ENCODE data around the gene GPR61. TPM values are rescaled to one million over a fixed set of nuclear protein-coding genes. Genes with fewer than 3 reads are reported as not detected.

Gene GPR61
- polyA plus RNA-seq, 1 donor (not counting 4 experiments of a cell fraction or from before 2014, with no cell fraction given): not detected

GRCh38 chr1:109559995-109560394 is 20.3 kb downstream of the GPR61 start:
- H3K4me3 ChIP-seq (ENCODE audit: control insufficient read depth in 2 of 3, extremely low read depth in 1 of 3, insufficient read depth in 2 of 3, low read depth in 1 of 3, low read length in 3 of 3): no peak overlapping the region
- dilution Hi-C loops (cut with MboI; ENCODE audit: extremely low pct_ligation_motif_present, low sequenced_read_pairs): no loop called here
- FAIRE-seq (no peak), DNase-seq (ENCODE audit: low read depth, low spot score) (no peak)
- no peaks in the 10 kb centered on the region for H3K36me3 ChIP-seq (ENCODE audit: control insufficient read depth in 2 of 2, extremely low read depth in 1 of 2, insufficient read depth in 2 of 2, low read length in 2 of 2)
- no peaks in the 10 kb centered on the region for H3K9me1 ChIP-seq (ENCODE audit: control insufficient read depth, extremely low read depth, insufficient read depth, low read length)
- no peaks in the 10 kb centered on the region for H3K9me3 ChIP-seq (ENCODE audit: control insufficient read depth, low read depth, low read length)
- H2AFZ ChIP-seq (ENCODE audit: control insufficient read depth, low read length): no peak overlapping the region
- H4K20me1 ChIP-seq (ENCODE audit: control insufficient read depth, extremely low read depth, insufficient read depth, low read length): peaks cover 36% of the 10 kb centered on the region
- H3K79me2 ChIP-seq (ENCODE audit: control insufficient read depth, insufficient read depth, low read length): peaks cover 100% of the 10 kb centered on the region
- no peak for TF ChIP-seq CTCF (optimal IDR thresholded peaks at IDR 0.05 in 1 of 3, IDR thresholded peaks at IDR 0.05 in 1 of 3, conservative IDR thresholded peaks at IDR 0.05 in 1 of 3; ENCODE audit: extremely low read depth in 1 of 3, insufficient read depth in 2 of 3, low read length in 3 of 3)
- no peak for TF ChIP-seq EZH2 (IDR thresholded peaks at IDR 0.05; ENCODE audit: low read length)
- H3K27ac ChIP-seq (ENCODE audit: control insufficient read depth, insufficient read depth, low read length): no peak overlapping the region
- no peaks in the 10 kb centered on the region for H3K4me1 ChIP-seq (ENCODE audit: control insufficient read depth, extremely low read depth, insufficient read depth, low read length)
- no peaks in the 10 kb centered on the region for H3K27me3 ChIP-seq (ENCODE audit: control insufficient read depth, extremely low read depth, insufficient read depth, low read length)
- no peak overlapping the region for H3K4me2 ChIP-seq (ENCODE audit: control insufficient read depth, extremely low read depth, insufficient read depth, low read depth, low read length)
- H3K9ac ChIP-seq (ENCODE audit: control insufficient read depth, extremely low read depth, insufficient read depth, low read length): no peak overlapping the region

GRCh38 chr1:109564194-109564878 is 24.7 kb downstream of the GPR61 start:
- no peak overlapping the region for H3K27ac ChIP-seq (ENCODE audit: control insufficient read depth, insufficient read depth, low read length)
- peaks cover 99% of the 10 kb centered on the region for H3K79me2 ChIP-seq (ENCODE audit: control insufficient read depth, insufficient read depth, low read length)
- no peak overlapping the region for H3K9ac ChIP-seq (ENCODE audit: control insufficient read depth, extremely low read depth, insufficient read depth, low read length)
- H3K4me3 ChIP-seq (ENCODE audit: control insufficient read depth in 2 of 3, extremely low read depth in 1 of 3, insufficient read depth in 2 of 3, low read depth in 1 of 3, low read length in 3 of 3): no peak overlapping the region
- no peaks in the 10 kb centered on the region for H3K27me3 ChIP-seq (ENCODE audit: control insufficient read depth, extremely low read depth, insufficient read depth, low read length)
- H3K9me3 ChIP-seq (ENCODE audit: control insufficient read depth, low read depth, low read length): no peaks in the 10 kb centered on the region
- peaks cover 2% of the 10 kb centered on the region for H3K9me1 ChIP-seq (ENCODE audit: control insufficient read depth, extremely low read depth, insufficient read depth, low read length)
- peaks cover 5% of the 10 kb centered on the region for H3K4me1 ChIP-seq (ENCODE audit: control insufficient read depth, extremely low read depth, insufficient read depth, low read length)
- dilution Hi-C loops (cut with MboI; ENCODE audit: extremely low pct_ligation_motif_present, low sequenced_read_pairs): no loop called here
- TF ChIP-seq EZH2 (IDR thresholded peaks at IDR 0.05; ENCODE audit: low read length): no peak
- TF ChIP-seq CTCF (optimal IDR thresholded peaks at IDR 0.05 in 1 of 3, IDR thresholded peaks at IDR 0.05 in 1 of 3, conservative IDR thresholded peaks at IDR 0.05 in 1 of 3; ENCODE audit: extremely low read depth in 1 of 3, insufficient read depth in 2 of 3, low read length in 3 of 3): no peak
- no peak overlapping the region for H2AFZ ChIP-seq (ENCODE audit: control insufficient read depth, low read length)
- no peak overlapping the region for H3K4me2 ChIP-seq (ENCODE audit: control insufficient read depth, extremely low read depth, insufficient read depth, low read depth, low read length)
- DNase-seq (ENCODE audit: low read depth, low spot score) (no peak), FAIRE-seq (no peak)
- no peaks in the 10 kb centered on the region for H3K36me3 ChIP-seq (ENCODE audit: control insufficient read depth in 2 of 2, extremely low read depth in 1 of 2, insufficient read depth in 2 of 2, low read length in 2 of 2)
- peaks cover 17% of the 10 kb centered on the region for H4K20me1 ChIP-seq (ENCODE audit: control insufficient read depth, extremely low read depth, insufficient read depth, low read length)

Data from keratinocyte (primary cell).